ENCODE data around the gene SOCS1.

- TF ChIP-seq CTCF (IDR thresholded peaks at IDR 0.05; ENCODE audit: low read depth, low read length, missing input control) (no peak), GABPA (IDR thresholded peaks at IDR 0.05 in 1 of 2, conservative IDR thresholded peaks at IDR 0.05 in 1 of 2) (no peak), TAF1 (conservative IDR thresholded peaks at IDR 0.05) (no peak), RXRA (IDR thresholded peaks at IDR 0.05) (peak; percentile 97 to 98), RAD21 (IDR thresholded peaks at IDR 0.05) (peak; percentile 45 to 57), ATF3 (IDR thresholded peaks at IDR 0.05) (no peak), HNF4A (conservative IDR thresholded peaks at IDR 0.05) (peak; percentile 93 to 94), HNF4G (IDR thresholded peaks at IDR 0.05) (no peak), MAX (IDR thresholded peaks at IDR 0.05) (peak; percentile 75), SP1 (IDR thresholded peaks at IDR 0.05) (peak; percentile 93)
- TF ChIP-seq, protein P1, sequence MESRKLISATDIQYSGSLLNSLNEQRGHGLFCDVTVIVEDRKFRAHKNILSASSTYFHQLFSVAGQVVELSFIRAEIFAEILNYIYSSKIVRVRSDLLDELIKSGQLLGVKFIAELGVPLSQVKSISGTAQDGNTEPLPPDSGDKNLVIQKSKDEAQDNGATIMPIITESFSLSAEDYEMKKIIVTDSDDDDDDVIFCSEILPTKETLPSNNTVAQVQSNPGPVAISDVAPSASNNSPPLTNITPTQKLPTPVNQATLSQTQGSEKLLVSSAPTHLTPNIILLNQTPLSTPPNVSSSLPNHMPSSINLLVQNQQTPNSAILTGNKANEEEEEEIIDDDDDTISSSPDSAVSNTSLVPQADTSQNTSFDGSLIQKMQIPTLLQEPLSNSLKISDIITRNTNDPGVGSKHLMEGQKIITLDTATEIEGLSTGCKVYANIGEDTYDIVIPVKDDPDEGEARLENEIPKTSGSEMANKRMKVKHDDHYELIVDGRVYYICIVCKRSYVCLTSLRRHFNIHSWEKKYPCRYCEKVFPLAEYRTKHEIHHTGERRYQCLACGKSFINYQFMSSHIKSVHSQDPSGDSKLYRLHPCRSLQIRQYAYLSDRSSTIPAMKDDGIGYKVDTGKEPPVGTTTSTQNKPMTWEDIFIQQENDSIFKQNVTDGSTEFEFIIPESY (IDR thresholded peaks at IDR 0.05), result peak; percentile 75
- TF ChIP-seq, protein P2, sequence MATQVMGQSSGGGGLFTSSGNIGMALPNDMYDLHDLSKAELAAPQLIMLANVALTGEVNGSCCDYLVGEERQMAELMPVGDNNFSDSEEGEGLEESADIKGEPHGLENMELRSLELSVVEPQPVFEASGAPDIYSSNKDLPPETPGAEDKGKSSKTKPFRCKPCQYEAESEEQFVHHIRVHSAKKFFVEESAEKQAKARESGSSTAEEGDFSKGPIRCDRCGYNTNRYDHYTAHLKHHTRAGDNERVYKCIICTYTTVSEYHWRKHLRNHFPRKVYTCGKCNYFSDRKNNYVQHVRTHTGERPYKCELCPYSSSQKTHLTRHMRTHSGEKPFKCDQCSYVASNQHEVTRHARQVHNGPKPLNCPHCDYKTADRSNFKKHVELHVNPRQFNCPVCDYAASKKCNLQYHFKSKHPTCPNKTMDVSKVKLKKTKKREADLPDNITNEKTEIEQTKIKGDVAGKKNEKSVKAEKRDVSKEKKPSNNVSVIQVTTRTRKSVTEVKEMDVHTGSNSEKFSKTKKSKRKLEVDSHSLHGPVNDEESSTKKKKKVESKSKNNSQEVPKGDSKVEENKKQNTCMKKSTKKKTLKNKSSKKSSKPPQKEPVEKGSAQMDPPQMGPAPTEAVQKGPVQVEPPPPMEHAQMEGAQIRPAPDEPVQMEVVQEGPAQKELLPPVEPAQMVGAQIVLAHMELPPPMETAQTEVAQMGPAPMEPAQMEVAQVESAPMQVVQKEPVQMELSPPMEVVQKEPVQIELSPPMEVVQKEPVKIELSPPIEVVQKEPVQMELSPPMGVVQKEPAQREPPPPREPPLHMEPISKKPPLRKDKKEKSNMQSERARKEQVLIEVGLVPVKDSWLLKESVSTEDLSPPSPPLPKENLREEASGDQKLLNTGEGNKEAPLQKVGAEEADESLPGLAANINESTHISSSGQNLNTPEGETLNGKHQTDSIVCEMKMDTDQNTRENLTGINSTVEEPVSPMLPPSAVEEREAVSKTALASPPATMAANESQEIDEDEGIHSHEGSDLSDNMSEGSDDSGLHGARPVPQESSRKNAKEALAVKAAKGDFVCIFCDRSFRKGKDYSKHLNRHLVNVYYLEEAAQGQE (IDR thresholded peaks at IDR 0.05), result peak; percentile 36
Observed at GRCh38 chr16:11258553-11259492, 2.8 kb upstream of the SOCS1 start.

Measured in liver (tissue), 3 donors.